Naive B cell (primary cell): Measurements from ENCODE around the gene CYP11A1. TPM values are rescaled to one million over a fixed set of nuclear protein-coding genes. Genes with fewer than 3 reads are reported as not detected.
A peak's percentile ranks its signal among the peaks of the same experiment; 100 is the strongest.

ENCODE experiments used
- ATAC-seq, 2 donors: fragments of 150-1000 bp; cut with Tn5 transposase; 2 replicates each; pipeline ENCODE4 v1.10.0; 2021; ENCODE audit warnings: low read depth in 2 of 2, mild to moderate bottlenecking in 2 of 2, moderate library complexity in 2 of 2
- DNase-seq: peaks from one replicate; pipeline ENCODE4 v3.0.0; 2022
- H3K27ac Mint-ChIP-seq, 6 donors: one replicate each; pipeline ENCODE4 v1.8.0; 2020 to 2022; ENCODE audit warnings: mild to moderate bottlenecking in 6 of 6, mixed read lengths in 6 of 6, moderate library complexity in 5 of 6, inconsistent platforms in 2 of 6
- H3K27me3 Mint-ChIP-seq, 3 donors: one replicate each; pipeline ENCODE4 v1.8.0; 2021 to 2022; ENCODE audit warnings: mixed read lengths in 3 of 3, mild to moderate bottlenecking in 1 of 3
- H3K36me3 Mint-ChIP-seq, 2 donors: one replicate each; pipeline ENCODE4 v1.8.0; 2020 to 2022; ENCODE audit warnings: mixed read lengths in 2 of 2, inconsistent platforms in 1 of 2, mild to moderate bottlenecking in 1 of 2
- H3K4me1 Mint-ChIP-seq, 3 donors: one replicate each; pipeline ENCODE4 v1.8.0; 2020 to 2022; ENCODE audit warnings: mixed read lengths in 3 of 3, inconsistent platforms in 1 of 3, mild to moderate bottlenecking in 1 of 3, moderate library complexity in 1 of 3
- H3K4me3 Mint-ChIP-seq, 8 donors: one replicate each; pipeline ENCODE4 v1.8.0; 2020 to 2022; ENCODE audit warnings: mild to moderate bottlenecking in 8 of 8, mixed read lengths in 8 of 8, moderate library complexity in 8 of 8, inconsistent platforms in 2 of 8
- H3K9me3 Mint-ChIP-seq, 7 donors: one replicate each; pipeline ENCODE4 v1.8.0; 2020 to 2022; ENCODE audit warnings: mixed read lengths in 7 of 7, mild to moderate bottlenecking in 5 of 7, inconsistent platforms in 2 of 7, moderate library complexity in 1 of 7
- polyA plus RNA-seq, 6 donors: library from polyadenylated mRNA; unstranded; fragments of 300-500 nt; fragmentation: Illumina TruSeq; gene quantifications; one replicate each; pipeline ENCODE4 v1.2.3, GENCODE V29; 2021; ENCODE audit warnings: low read depth in 6 of 6

The CYP11A1 gene
- polyA plus RNA-seq, 6 donors from 2014 or later = not detected

GRCh38 chr15:74406992-74407705, 39.7 kb upstream of the CYP11A1 start:
- Mint-ChIP-seq H3K27ac (peak overlapping the region in 3 of 6 donors; percentile 50 to 55 (median 54)), H3K4me1 (peaks cover 45 to 60% (median 54%) of the 10 kb centered on the region in 3 donors), H3K27me3 (no peaks in the 10 kb centered on the region), H3K36me3 (peaks cover 0 to 18% of the 10 kb centered on the region in 2 donors), H3K9me3 (no peaks in the 10 kb centered on the region), H3K4me3 (no peak overlapping the region)
- ATAC-seq (no peak), DNase-seq (no peak)

- H3K36me3 Mint-ChIP-seq = peaks cover 0 to 12% of the 10 kb centered on the region in 2 donors
- H3K27me3 Mint-ChIP-seq = no peaks in the 10 kb centered on the region
- H3K9me3 Mint-ChIP-seq = no peaks in the 10 kb centered on the region
- peaks cover 51 to 66% (median 60%) of the 10 kb centered on the region in 3 donors for H3K4me1 Mint-ChIP-seq
- ATAC-seq (no peak), DNase-seq (no peak)
- peak overlapping the region in 3 of 6 donors; percentile 50 to 88 (median 55) for H3K27ac Mint-ChIP-seq
- H3K4me3 Mint-ChIP-seq = peak overlapping the region in 2 of 8 donors; percentile 19 to 57
These were observed 39.1 kb upstream of the CYP11A1 start for GRCh38 chr15:74406517-74406916.

GRCh38 chr15:74405823-74406222, 38.4 kb upstream of the CYP11A1 start:
- DNase-seq = no peak
- peaks cover 0 to 5% of the 10 kb centered on the region in 2 donors for H3K36me3 Mint-ChIP-seq
- no peaks in the 10 kb centered on the region for H3K27me3 Mint-ChIP-seq
- peak overlapping the region in 4 of 6 donors; percentile 30 to 77 (median 48) for H3K27ac Mint-ChIP-seq
- no peaks in the 10 kb centered on the region for H3K9me3 Mint-ChIP-seq
- H3K4me1 Mint-ChIP-seq = peaks cover 57 to 73% (median 67%) of the 10 kb centered on the region in 3 donors
- ATAC-seq = no peak
- peak overlapping the region in 1 of 8 donors; percentile 32 for H3K4me3 Mint-ChIP-seq

- Mint-ChIP-seq H3K27ac (peak overlapping the region; percentile 69 to 97 (median 96)), H3K27me3 (no peaks in the 10 kb centered on the region), H3K9me3 (no peaks in the 10 kb centered on the region), H3K36me3 (no peaks in the 10 kb centered on the region), H3K4me1 (peaks cover 65 to 88% (median 82%) of the 10 kb centered on the region in 3 donors), H3K4me3 (peak overlapping the region; percentile 47 to 89 (median 78))
- DNase-seq (no peak), ATAC-seq (peak; percentile 15 to 17)
These were observed 36.6 kb upstream of the CYP11A1 start for GRCh38 chr15:74403991-74404563.

- Mint-ChIP-seq H3K27me3 (no peaks in the 10 kb centered on the region), H3K36me3 (no peaks in the 10 kb centered on the region), H3K9me3 (no peaks in the 10 kb centered on the region), H3K4me1 (peaks cover 69 to 91% (median 82%) of the 10 kb centered on the region in 3 donors), H3K4me3 (peak overlapping the region; percentile 47 to 89 (median 78)), H3K27ac (peak overlapping the region; percentile 69 to 97 (median 96))
- DNase-seq (no peak), ATAC-seq (peak; percentile 4 to 8)
These were observed 36.1 kb upstream of the CYP11A1 start for GRCh38 chr15:74403588-74403919.

GRCh38 chr15:74402873-74403587, 35.6 kb upstream of the CYP11A1 start:
- Mint-ChIP-seq H3K9me3 (no peaks in the 10 kb centered on the region), H3K36me3 (no peaks in the 10 kb centered on the region), H3K27ac (peak overlapping the region; percentile 69 to 97 (median 96)), H3K4me1 (peaks cover 71 to 92% (median 82%) of the 10 kb centered on the region in 3 donors), H3K27me3 (no peaks in the 10 kb centered on the region), H3K4me3 (peak overlapping the region; percentile 47 to 89 (median 78))
- peak; percentile 87 to 90 for ATAC-seq
- DNase-seq = peak; percentile 89

- no peak for ATAC-seq
- H3K27ac Mint-ChIP-seq = peak overlapping the region; percentile 0 to 97 (median 96)
- no peaks in the 10 kb centered on the region for H3K36me3 Mint-ChIP-seq
- peaks cover 72 to 95% (median 82%) of the 10 kb centered on the region in 3 donors for H3K4me1 Mint-ChIP-seq
- no peaks in the 10 kb centered on the region for H3K27me3 Mint-ChIP-seq
- peak overlapping the region in 7 of 8 donors; percentile 47 to 89 (median 71) for H3K4me3 Mint-ChIP-seq
- H3K9me3 Mint-ChIP-seq = no peaks in the 10 kb centered on the region
- no peak for DNase-seq
These were observed 34.9 kb upstream of the CYP11A1 start for GRCh38 chr15:74402337-74402841.

GRCh38 chr15:74400915-74401757, 33.7 kb upstream of the CYP11A1 start:
- H3K4me3 Mint-ChIP-seq = peak overlapping the region; percentile 10 to 84 (median 52)
- DNase-seq (peak; percentile 58), ATAC-seq (no peak)
- H3K27ac Mint-ChIP-seq = peak overlapping the region; percentile 31 to 97 (median 91)
- no peaks in the 10 kb centered on the region for H3K36me3 Mint-ChIP-seq
- no peaks in the 10 kb centered on the region for H3K9me3 Mint-ChIP-seq
- H3K4me1 Mint-ChIP-seq = peaks cover 71 to 98% (median 85%) of the 10 kb centered on the region in 3 donors
- H3K27me3 Mint-ChIP-seq = no peaks in the 10 kb centered on the region

- ATAC-seq (no peak), DNase-seq (no peak)
- Mint-ChIP-seq H3K4me1 (peaks cover 75 to 94% (median 85%) of the 10 kb centered on the region in 3 donors), H3K36me3 (no peaks in the 10 kb centered on the region), H3K4me3 (peak overlapping the region in 7 of 8 donors; percentile 37 to 73 (median 56)), H3K27me3 (no peaks in the 10 kb centered on the region), H3K27ac (peak overlapping the region in 5 of 6 donors; percentile 84 to 97 (median 91)), H3K9me3 (no peaks in the 10 kb centered on the region)
These were observed 32.9 kb upstream of the CYP11A1 start for GRCh38 chr15:74400313-74400860.

GRCh38 chr15:74399511-74400312, 32.3 kb upstream of the CYP11A1 start:
- ATAC-seq (no peak), DNase-seq (no peak)
- peak overlapping the region in 5 of 8 donors; percentile 37 to 65 (median 52) for H3K4me3 Mint-ChIP-seq
- no peaks in the 10 kb centered on the region for H3K36me3 Mint-ChIP-seq
- peak overlapping the region; percentile 21 to 100 (median 88) for H3K27ac Mint-ChIP-seq
- no peaks in the 10 kb centered on the region for H3K9me3 Mint-ChIP-seq
- H3K27me3 Mint-ChIP-seq = no peaks in the 10 kb centered on the region
- H3K4me1 Mint-ChIP-seq = peaks cover 82 to 94% (median 92%) of the 10 kb centered on the region in 3 donors

- Mint-ChIP-seq H3K27me3 (no peaks in the 10 kb centered on the region), H3K36me3 (no peaks in the 10 kb centered on the region), H3K9me3 (no peaks in the 10 kb centered on the region), H3K27ac (peak overlapping the region in 4 of 6 donors; percentile 96 to 100 (median 100)), H3K4me3 (peak overlapping the region in 5 of 8 donors; percentile 33 to 51 (median 37)), H3K4me1 (peaks cover 83 to 94% (median 93%) of the 10 kb centered on the region in 3 donors)
- no peak for DNase-seq
- no peak for ATAC-seq
These were observed 31.7 kb upstream of the CYP11A1 start for GRCh38 chr15:74399100-74399499.

- Mint-ChIP-seq H3K27ac (peak overlapping the region; percentile 96 to 100 (median 100)), H3K27me3 (no peaks in the 10 kb centered on the region), H3K9me3 (no peaks in the 10 kb centered on the region), H3K4me3 (peak overlapping the region in 6 of 8 donors; percentile 9 to 87 (median 82)), H3K36me3 (no peaks in the 10 kb centered on the region), H3K4me1 (peaks cover 83 to 94% (median 93%) of the 10 kb centered on the region in 3 donors)
- no peak for ATAC-seq
- DNase-seq = no peak
These were observed 30.7 kb upstream of the CYP11A1 start for GRCh38 chr15:74398183-74398582.
